ENCODE data around the gene MS4A2. TPM values are rescaled to one million over a fixed set of nuclear protein-coding genes. Genes with fewer than 3 reads are reported as not detected.

Gene MS4A2
- total and polyA plus RNA-seq, 2 experiments from 2014 or later, result not detected

- Histone ChIP-seq H3K27me3 (no peaks in the 10 kb centered on the region), H3K4me3 (no peak overlapping the region), H3K9me3 (ENCODE audit: low read depth) (no peaks in the 10 kb centered on the region), H3K36me3 (no peaks in the 10 kb centered on the region), H3K4me1 (ENCODE audit: low read depth) (peaks cover 14% of the 10 kb centered on the region), H3K27ac (no peak overlapping the region)
- TF ChIP-seq CTCF (IDR thresholded peaks at IDR 0.05; ENCODE audit: low read depth, low read length), result no peak
- DNase-seq (ENCODE audit: low read depth in 1 of 2, low spot score in 1 of 2), result no peak
These were observed 23.3 kb downstream of the MS4A2 start for GRCh38 chr11:60111793-60112192.

GRCh38 chr11:60116996-60117790, 28.7 kb downstream of the MS4A2 start:
- no peak overlapping the region for H3K4me3 ChIP-seq
- H3K4me1 ChIP-seq (ENCODE audit: low read depth), result peaks cover 23% of the 10 kb centered on the region
- DNase-seq (ENCODE audit: low read depth in 1 of 2, low spot score in 1 of 2), result no peak
- H3K27me3 ChIP-seq, result no peaks in the 10 kb centered on the region
- H3K9me3 ChIP-seq (ENCODE audit: low read depth), result no peaks in the 10 kb centered on the region
- H3K36me3 ChIP-seq, result no peaks in the 10 kb centered on the region
- no peak overlapping the region for H3K27ac ChIP-seq
- no peak for TF ChIP-seq CTCF (IDR thresholded peaks at IDR 0.05; ENCODE audit: low read depth, low read length)

GRCh38 chr11:60118338-60118737, 29.9 kb downstream of the MS4A2 start:
- Histone ChIP-seq H3K27ac (no peak overlapping the region), H3K4me3 (no peak overlapping the region), H3K9me3 (ENCODE audit: low read depth) (no peaks in the 10 kb centered on the region), H3K27me3 (no peaks in the 10 kb centered on the region), H3K36me3 (no peaks in the 10 kb centered on the region), H3K4me1 (ENCODE audit: low read depth) (peaks cover 23% of the 10 kb centered on the region)
- DNase-seq (ENCODE audit: low read depth in 1 of 2, low spot score in 1 of 2), result no peak
- TF ChIP-seq CTCF (IDR thresholded peaks at IDR 0.05; ENCODE audit: low read depth, low read length), result no peak

GRCh38 chr11:60119710-60120109, 31.2 kb downstream of the MS4A2 start:
- H3K4me3 ChIP-seq, result no peak overlapping the region
- no peaks in the 10 kb centered on the region for H3K27me3 ChIP-seq
- no peak overlapping the region for H3K27ac ChIP-seq
- TF ChIP-seq CTCF (IDR thresholded peaks at IDR 0.05; ENCODE audit: low read depth, low read length), result no peak
- no peak for DNase-seq (ENCODE audit: low read depth in 1 of 2, low spot score in 1 of 2)
- no peaks in the 10 kb centered on the region for H3K9me3 ChIP-seq (ENCODE audit: low read depth)
- no peaks in the 10 kb centered on the region for H3K36me3 ChIP-seq
- H3K4me1 ChIP-seq (ENCODE audit: low read depth), result peaks cover 25% of the 10 kb centered on the region

- no peaks in the 10 kb centered on the region for H3K27me3 ChIP-seq
- H3K27ac ChIP-seq, result no peak overlapping the region
- no peak for TF ChIP-seq CTCF (IDR thresholded peaks at IDR 0.05; ENCODE audit: low read depth, low read length)
- H3K4me3 ChIP-seq, result no peak overlapping the region
- H3K9me3 ChIP-seq (ENCODE audit: low read depth), result no peaks in the 10 kb centered on the region
- DNase-seq (ENCODE audit: low read depth in 1 of 2, low spot score in 1 of 2), result peak; percentile 0 to 19
- no peaks in the 10 kb centered on the region for H3K36me3 ChIP-seq
- H3K4me1 ChIP-seq (ENCODE audit: low read depth), result peaks cover 25% of the 10 kb centered on the region
These were observed 32.8 kb downstream of the MS4A2 start for GRCh38 chr11:60121264-60121663.
